ENCODE data around the gene APCS.

DNA sequence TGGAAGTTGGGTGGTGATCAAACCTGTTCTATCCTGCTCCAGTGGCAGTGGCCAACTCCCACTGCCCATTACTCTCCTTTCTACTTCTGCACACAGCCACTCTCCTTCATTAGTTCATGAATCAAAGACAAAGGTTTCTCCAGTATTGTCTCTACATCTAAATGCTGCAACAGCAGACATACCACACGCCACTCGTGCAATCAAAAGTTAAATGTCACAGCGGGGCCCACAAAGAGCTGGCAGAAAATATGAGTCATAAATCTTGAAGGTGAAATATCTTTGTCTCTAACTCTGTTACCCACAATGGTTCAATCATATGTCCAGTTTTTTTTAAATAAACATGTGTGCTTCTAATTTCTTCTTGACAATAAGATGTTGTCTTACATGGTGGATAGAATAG is 13.3 kb downstream of the APCS start:
- TF ChIP-seq CTCF (conservative IDR thresholded peaks at IDR 0.05; ENCODE audit: low read depth, low read length) (no peak), EZH2phosphoT487 (IDR thresholded peaks at IDR 0.05; ENCODE audit: borderline replicate concordance, low read length) (no peak)

Measured in PC-3 (cell line).